IMR-90 (cell line): ENCODE measurements around the gene CIB1. TPM values are rescaled to one million over a fixed set of nuclear protein-coding genes. Genes with fewer than 3 reads are reported as not detected.

Experiments used
- ATAC-seq: fragments of 200-7000 bp; cut with Tn5 transposase; 2 replicates; pipeline ENCODE4 v1.9.1; 2020; ENCODE audit warnings: low read depth, mild to moderate bottlenecking, moderate library complexity
- BruUV-seq: library from RNA; stranded (reverse); fragments of 400-500 nt; replicated peaks from 2 replicates; lab custom pipeline; 2021; lab: Mats Ljungman, UMichigan
- CTCF ChIA-PET: fragments of 300-600 bp; formaldehyde crosslinking; extraction: SDS; loops from one replicate; lab custom pipeline; 2021; ENCODE audit warnings: antibody characterized with exemption; lab: Yijun Ruan, JAX
- POLR2A ChIA-PET: fragments of 300-600 bp; sonication (Branson Sonifier 250); formaldehyde crosslinking; loops from one replicate; lab custom pipeline; 2022; ENCODE audit warnings: antibody characterized with exemption; ENCODE audit not compliant: unreplicated experiment; lab: Charles Lee
- DNase-seq: peaks from one replicate; pipeline ENCODE4 v3.0.0; 2013
- H2AFZ ChIP-seq: replicated peaks from 2 replicates; pipeline ENCODE3; 2013; ENCODE audit warnings: low read length, mild to moderate bottlenecking; ENCODE audit not compliant: poor library complexity
- H2AK5ac ChIP-seq: 2 replicates; pipeline ENCODE4 v1.6.1; 2013; ENCODE audit warnings: low read depth, low read length, inconsistent platforms
- H2AK9ac ChIP-seq: replicated peaks from 2 replicates; pipeline ENCODE3; 2013; ENCODE audit warnings: mild to moderate bottlenecking, low read depth, low read length, moderate library complexity; ENCODE audit not compliant: poor library complexity
- H2BK120ac ChIP-seq: 2 replicates; pipeline ENCODE4 v1.6.1; 2013; ENCODE audit warnings: low read depth, low read length, inconsistent platforms
- H2BK15ac ChIP-seq: 3 replicates; pipeline ENCODE4 v1.6.1; 2013; ENCODE audit warnings: low read depth, low read length, inconsistent platforms
- H2BK20ac ChIP-seq: 2 replicates; pipeline ENCODE4 v1.6.1; 2013; ENCODE audit warnings: low read depth, mild to moderate bottlenecking, inconsistent platforms, low read length, moderate library complexity
- H2BK5ac ChIP-seq: 2 replicates; pipeline ENCODE4 v1.6.1; 2013; ENCODE audit warnings: mild to moderate bottlenecking, low read depth, low read length, inconsistent platforms; ENCODE audit not compliant: poor library complexity, severe bottlenecking
- H3K14ac ChIP-seq: replicated peaks from 2 replicates; pipeline ENCODE4 v1.6.1; 2013; ENCODE audit warnings: low read depth, low read length, inconsistent platforms
- H3K18ac ChIP-seq: 2 replicates; pipeline ENCODE4 v1.6.1; 2013; ENCODE audit warnings: low read depth, low read length, control low read depth
- H3K23ac ChIP-seq: 2 replicates; pipeline ENCODE4 v1.6.1; 2013; ENCODE audit warnings: low read depth, low read length, inconsistent platforms
- H3K27ac ChIP-seq: 2 replicates; pipeline ENCODE4 v1.5.1; 2013; ENCODE audit warnings: mild to moderate bottlenecking, control low read depth, low read length; ENCODE audit not compliant: insufficient read depth
- H3K27me3 ChIP-seq: 2 replicates; pipeline ENCODE4 v1.6.1; 2013; ENCODE audit warnings: low read length; ENCODE audit not compliant: control insufficient read depth, insufficient read depth
- H3K36me3 ChIP-seq: 2 replicates; pipeline ENCODE4 v1.6.1; 2013; ENCODE audit warnings: low read length, mixed read lengths; ENCODE audit not compliant: control insufficient read depth, insufficient read depth
- H3K4ac ChIP-seq: 2 replicates; pipeline ENCODE4 v1.6.1; 2013; ENCODE audit warnings: low read depth, low read length, inconsistent platforms
- H3K4me1 ChIP-seq: 2 replicates; pipeline ENCODE4 v1.6.1; 2013; ENCODE audit warnings: low read length, mixed read lengths; ENCODE audit not compliant: control insufficient read depth, insufficient read depth
- H3K4me2 ChIP-seq: 2 replicates; pipeline ENCODE4 v1.6.1; 2013; ENCODE audit warnings: low read depth, mild to moderate bottlenecking, control low read depth, low read length, moderate library complexity
- H3K4me3 ChIP-seq: 2 replicates; pipeline ENCODE4 v1.5.1; 2013; ENCODE audit warnings: low read depth, mild to moderate bottlenecking, control low read depth, low read length, moderate library complexity; ENCODE audit not compliant: insufficient read depth
- H3K56ac ChIP-seq: 2 replicates; pipeline ENCODE4 v1.6.1; 2013; ENCODE audit warnings: low read length, inconsistent platforms; ENCODE audit not compliant: insufficient read depth; ENCODE audit errors: extremely low read depth
- H3K79me1 ChIP-seq, 2 experiments: 2 replicates each; pipeline ENCODE4 v1.6.1; 2013; ENCODE audit warnings: low read length in 2 of 2, inconsistent platforms in 1 of 2, low read depth in 1 of 2
- H3K9ac ChIP-seq: 2 replicates; pipeline ENCODE4 v1.6.1; 2013; ENCODE audit warnings: low read depth, low read length, control low read depth
- H3K9me1 ChIP-seq: 2 replicates; pipeline ENCODE4 v1.6.1; 2013; ENCODE audit warnings: low read length, inconsistent platforms; ENCODE audit not compliant: insufficient read depth
- H3K9me3 ChIP-seq: 2 replicates; pipeline ENCODE4 v1.6.1; 2013; ENCODE audit warnings: low read length; ENCODE audit not compliant: control insufficient read depth, insufficient read depth
- H4K20me1 ChIP-seq: 2 replicates; pipeline ENCODE4 v1.6.1; 2013; ENCODE audit warnings: low read length, inconsistent platforms; ENCODE audit not compliant: insufficient read depth
- H4K5ac ChIP-seq: 2 replicates; pipeline ENCODE4 v1.6.1; 2013; ENCODE audit warnings: mild to moderate bottlenecking, low read depth, low read length, control low read depth
- H4K8ac ChIP-seq, 2 experiments: 2 replicates each; pipeline ENCODE4 v1.6.1; 2013; ENCODE audit warnings: low read depth in 2 of 2, low read length in 2 of 2, control low read depth in 1 of 2, inconsistent platforms in 1 of 2
- H4K91ac ChIP-seq: 2 replicates; pipeline ENCODE4 v1.6.1; 2013; ENCODE audit warnings: low read depth, low read length, inconsistent platforms; ENCODE audit not compliant: insufficient read depth
- FOS ChIP-seq: fragments of 150-350 bp; IDR thresholded peaks from 2 replicates; pipeline ENCODE4 v1.6.1; 2016; ENCODE audit warnings: low read depth, low read length
- RFX5 ChIP-seq: IDR thresholded peaks from 2 replicates; pipeline ENCODE4 v1.8.0; 2012; ENCODE audit warnings: low read depth, mild to moderate bottlenecking, low read length, moderate library complexity
- WGBS, 2 experiments: methylation state at CpG; one replicate each; pipeline versions ENCODE4 v1.1.5 to v1.1.7; 2013; ENCODE audit warnings: missing lambda C conversion rate in 2 of 2; ENCODE audit not compliant: insufficient read length in 1 of 2; ENCODE audit errors: extremely low coverage in 2 of 2; 5-methylcytosine and 5-hydroxymethylcytosine counted together
- dilution Hi-C: fragments of 300-500 bp; cut with HindIII; formaldehyde crosslinking; loops from one replicate; pipeline ENCODE4 v1.14.3; 2018; ENCODE audit warnings: low sequenced_read_pairs; ENCODE audit not compliant: unreplicated experiment
- in situ Hi-C: fragments of 300-500 bp; cut with MboI; formaldehyde crosslinking; loops from 3 replicates; pipeline ENCODE4 v1.14.3; 2019; ENCODE audit warnings: low sequenced_read_pairs, inconsistent platforms, mixed read lengths
- intact Hi-C: fragments of 100-400 bp; cut with micrococcal nuclease; formaldehyde crosslinking; loops from 2 replicates; pipeline ENCODE4 v1.10.0; 2022
- polyA plus RNA-seq, 3 experiments: library from polyadenylated mRNA; depleted of rRNA; stranded (reverse); fragments of >200 nt; gene quantifications; 2 replicates each; pipeline ENCODE4 v1.2.3, GENCODE V29; 2012; ENCODE audit warnings: low replicate concordance in 1 of 3
- total RNA-seq: library from RNA; depleted of rRNA; stranded (reverse); fragments of >200 nt; gene quantifications from 2 replicates; pipeline ENCODE4 v1.2.3, GENCODE V29; 2012

Gene CIB1
- total and polyA plus RNA-seq, 2 of the 4 experiments (the other 2 are of a cell fraction) = 31.5 to 94.1 TPM

DNA sequence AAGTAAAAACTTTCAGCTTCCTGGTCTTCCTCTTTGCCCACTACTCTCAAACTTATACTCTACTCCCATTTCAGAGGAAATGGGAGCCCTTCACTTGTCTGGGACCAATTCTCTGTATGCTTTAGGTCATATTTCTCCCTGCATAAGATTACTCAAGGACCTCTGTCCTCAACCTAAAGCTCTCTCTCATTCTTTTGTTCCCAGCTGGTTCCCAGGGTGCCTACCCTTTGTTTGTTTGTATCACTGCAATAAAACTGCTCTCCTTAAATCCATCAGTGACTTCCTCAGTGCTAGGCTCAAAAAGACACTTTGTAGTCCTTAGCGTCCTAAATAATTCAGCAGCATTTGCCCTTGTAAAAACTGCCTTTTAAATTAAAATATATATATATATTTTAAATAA, 34.7 kb upstream of the CIB1 start:
- Histone ChIP-seq H2BK5ac (no peak overlapping the region), H2BK15ac (no peak overlapping the region), H3K23ac (no peak overlapping the region), H4K8ac (no peak overlapping the region), H3K18ac (no peak overlapping the region), H3K9me1 (peaks cover 14% of the 10 kb centered on the region), H3K14ac (no peak overlapping the region), H3K4me1 (peaks cover 7% of the 10 kb centered on the region), H3K4ac (no peak overlapping the region), H2AK9ac (no peak overlapping the region), H3K27me3 (no peaks in the 10 kb centered on the region), H3K4me3 (no peak overlapping the region), H3K36me3 (peaks cover 21% of the 10 kb centered on the region), H3K9ac (no peak overlapping the region), H3K9me3 (no peaks in the 10 kb centered on the region), H4K91ac (no peak overlapping the region), H2BK20ac (no peak overlapping the region), H3K56ac (no peak overlapping the region), H3K79me1 (peaks cover 45 to 87% of the 10 kb centered on the region in 2 experiments), H4K20me1 (peaks cover 56% of the 10 kb centered on the region), H2BK120ac (no peak overlapping the region), H3K27ac (no peak overlapping the region), H2AK5ac (no peak overlapping the region), H2AFZ (no peak overlapping the region), H3K4me2 (no peak overlapping the region), H4K5ac (no peak overlapping the region)
- no TSS peak for BruUV-seq
- DNase-seq (no peak), ATAC-seq (no peak)
- intact Hi-C loops = no loop called here
- in situ Hi-C loops = no loop called here
- dilution Hi-C loops = no loop called here
- no CpG with 5 or more reads among the region's 1 CpG for WGBS, 2 experiments
- CTCF ChIA-PET = interaction anchor here (0.5 to 1.1 kb wide), 3 partner anchors 14 to 52 kb away, joined by 3 read pairs; no protein-coding TSS in a partner anchor
- POLR2A ChIA-PET = interaction anchor here (0.6 kb wide), 2 partner anchors 35 to 52 kb away, joined by 3 to 6 read pairs; partner anchors contain the start of gene CIB1
- TF ChIP-seq RFX5 (no peak), FOS (no peak)
